ENCODE data around the gene CDHR5.

CDHR5 gene

DNA sequence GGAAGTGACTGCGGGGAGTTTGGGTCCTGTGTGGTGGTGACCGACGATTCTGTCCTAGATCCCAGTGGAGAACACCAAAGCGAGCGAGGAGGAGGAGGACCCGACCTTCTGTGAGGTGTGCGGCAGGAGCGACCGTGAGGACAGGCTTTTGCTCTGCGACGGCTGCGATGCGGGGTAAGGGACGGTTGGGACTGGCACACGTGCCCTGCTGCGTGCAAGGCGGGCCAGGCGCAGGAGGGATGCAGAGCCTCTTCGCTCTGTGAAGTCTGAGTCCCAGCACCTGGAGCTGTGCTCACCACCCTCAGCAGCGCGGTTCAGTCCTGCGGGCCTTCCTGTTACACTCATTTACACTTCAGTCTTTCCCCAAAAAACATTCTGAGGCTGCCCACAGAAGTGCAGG lies 32.3 kb downstream of the CDHR5 start:
- Histone ChIP-seq H3K9me2 (replicated peaks; ENCODE audit: insufficient read depth, low read length) (no peaks in the 10 kb centered on the region), H3K79me2 (ENCODE audit: insufficient read depth, low read length) (no peaks in the 10 kb centered on the region), H3K9me3 (ENCODE audit: insufficient read depth, low read length) (no peaks in the 10 kb centered on the region), H3K36me3 (ENCODE audit: low read length) (peaks cover 16% of the 10 kb centered on the region; the same call in 1 of the 2 replicates), H4K20me1 (ENCODE audit: low read depth, low read length) (no peaks in the 10 kb centered on the region), H3K27me3 (ENCODE audit: low read length) (no peaks in the 10 kb centered on the region), H2AFZ (ENCODE audit: low read depth, low read length, severe bottlenecking) (no peak overlapping the region), H3K4me3 (ENCODE audit: insufficient read depth, low read length, poor library complexity, severe bottlenecking) (no peak overlapping the region), H3K9ac (ENCODE audit: low read length) (no peak overlapping the region), H3F3A (ENCODE audit: insufficient read depth) (no peaks in the 10 kb centered on the region), H3K4me2 (ENCODE audit: low read depth, low read length, poor library complexity, severe bottlenecking) (no peak overlapping the region), H3K27ac (ENCODE audit: low read depth, low read length) (no peak overlapping the region)
- TF ChIP-seq EZH2phosphoT487 (conservative IDR thresholded peaks at IDR 0.05; ENCODE audit: low read length) (no peak), CTCF (IDR thresholded peaks at IDR 0.05; ENCODE audit: insufficient read depth, low read length, poor library complexity, severe bottlenecking) (no peak)

GRCh38 chr11:590997-591396 lies 33.8 kb downstream of the CDHR5 start:
- TF ChIP-seq CTCF (IDR thresholded peaks at IDR 0.05; ENCODE audit: insufficient read depth, low read length, poor library complexity, severe bottlenecking) (no peak), EZH2phosphoT487 (conservative IDR thresholded peaks at IDR 0.05; ENCODE audit: low read length) (no peak)
- no peaks in the 10 kb centered on the region for H3F3A ChIP-seq (ENCODE audit: insufficient read depth)
- no peaks in the 10 kb centered on the region for H3K79me2 ChIP-seq (ENCODE audit: insufficient read depth, low read length)
- no peaks in the 10 kb centered on the region for H4K20me1 ChIP-seq (ENCODE audit: low read depth, low read length)
- no peak overlapping the region for H2AFZ ChIP-seq (ENCODE audit: low read depth, low read length, severe bottlenecking)
- no peaks in the 10 kb centered on the region for H3K9me3 ChIP-seq (ENCODE audit: insufficient read depth, low read length)
- H3K9ac ChIP-seq (ENCODE audit: low read length) = no peak overlapping the region
- no peak overlapping the region for H3K4me3 ChIP-seq (ENCODE audit: insufficient read depth, low read length, poor library complexity, severe bottlenecking)
- peaks cover 16% of the 10 kb centered on the region; the same call in 1 of the 2 replicates for H3K36me3 ChIP-seq (ENCODE audit: low read length)
- H3K27ac ChIP-seq (ENCODE audit: low read depth, low read length) = no peak overlapping the region
- H3K9me2 ChIP-seq (replicated peaks; ENCODE audit: insufficient read depth, low read length) = no peaks in the 10 kb centered on the region
- no peak overlapping the region for H3K4me2 ChIP-seq (ENCODE audit: low read depth, low read length, poor library complexity, severe bottlenecking)
- no peaks in the 10 kb centered on the region for H3K27me3 ChIP-seq (ENCODE audit: low read length)

DNA sequence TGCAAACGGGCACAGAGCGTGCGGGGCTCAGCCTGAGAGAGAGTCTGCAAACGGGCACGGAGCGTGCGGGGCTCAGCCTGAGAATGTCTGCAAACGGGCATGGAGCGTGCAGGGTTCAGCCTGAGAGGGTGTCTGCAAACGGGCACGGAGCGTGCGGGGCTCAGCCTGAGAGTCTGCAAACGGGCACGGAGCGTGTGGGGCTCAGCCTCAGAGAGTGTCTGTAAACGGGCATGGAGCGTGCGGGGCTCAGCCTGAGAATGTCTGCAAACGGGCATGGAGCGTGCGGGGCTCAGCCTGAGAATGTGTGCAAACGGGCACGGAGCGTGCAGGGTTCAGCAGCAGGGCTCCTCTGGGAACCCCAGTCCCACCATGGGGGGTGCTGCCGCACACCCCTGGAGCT lies 35.0 kb downstream of the CDHR5 start:
- no peak overlapping the region for H3K4me3 ChIP-seq (ENCODE audit: insufficient read depth, low read length, poor library complexity, severe bottlenecking)
- H3K36me3 ChIP-seq (ENCODE audit: low read length) = peaks cover 16% of the 10 kb centered on the region; the same call in 1 of the 2 replicates
- no peak overlapping the region for H3K4me2 ChIP-seq (ENCODE audit: low read depth, low read length, poor library complexity, severe bottlenecking)
- H2AFZ ChIP-seq (ENCODE audit: low read depth, low read length, severe bottlenecking) = no peak overlapping the region
- H3K27ac ChIP-seq (ENCODE audit: low read depth, low read length) = no peak overlapping the region
- H4K20me1 ChIP-seq (ENCODE audit: low read depth, low read length) = no peaks in the 10 kb centered on the region
- H3F3A ChIP-seq (ENCODE audit: insufficient read depth) = no peaks in the 10 kb centered on the region
- no peak overlapping the region for H3K9ac ChIP-seq (ENCODE audit: low read length)
- no peaks in the 10 kb centered on the region for H3K9me3 ChIP-seq (ENCODE audit: insufficient read depth, low read length)
- no peak for TF ChIP-seq CTCF (IDR thresholded peaks at IDR 0.05; ENCODE audit: insufficient read depth, low read length, poor library complexity, severe bottlenecking)
- H3K27me3 ChIP-seq (ENCODE audit: low read length) = no peaks in the 10 kb centered on the region
- no peaks in the 10 kb centered on the region for H3K9me2 ChIP-seq (replicated peaks; ENCODE audit: insufficient read depth, low read length)
- H3K79me2 ChIP-seq (ENCODE audit: insufficient read depth, low read length) = no peaks in the 10 kb centered on the region

All from SU-DHL-6 (cell line).